ENCODE results near the gene KCNN1.
A peak's percentile ranks its signal among the peaks of the same experiment; 100 is the strongest.
"Not testable (repeated sequence)": the region's sequence is repeated elsewhere in the genome, so short reads cannot be mapped to it uniquely, and the experiment has no call there.

Gene KCNN1

GRCh38 chr19:18032102-18032501 is 65.2 kb downstream of the KCNN1 start:
- DNase-seq = not testable (repeated sequence)

GRCh38 chr19:18041054-18041453 is 74.1 kb downstream of the KCNN1 start:
- DNase-seq = no peak

- no peak for DNase-seq
Measured at GRCh38 chr19:18043676-18044075, 76.8 kb downstream of the KCNN1 start.

GRCh38 chr19:18044825-18045304 is 78.0 kb downstream of the KCNN1 start:
- peak; percentile 54 for DNase-seq

- DNase-seq = no peak
Measured at GRCh38 chr19:18045307-18046050, 78.6 kb downstream of the KCNN1 start.

- peak; percentile 89 for DNase-seq
Measured at GRCh38 chr19:18046059-18046718, 79.3 kb downstream of the KCNN1 start.

- DNase-seq = no peak
Measured at GRCh38 chr19:18049385-18049784, 82.5 kb downstream of the KCNN1 start.

Data from fibroblast of upper back skin (primary cell).